Measurements from ENCODE around the gene ENTPD5.
"Not testable (repeated sequence)": the region's sequence is repeated elsewhere in the genome, so short reads cannot be mapped to it uniquely, and the experiment has no call there.

Gene ENTPD5

DNA sequence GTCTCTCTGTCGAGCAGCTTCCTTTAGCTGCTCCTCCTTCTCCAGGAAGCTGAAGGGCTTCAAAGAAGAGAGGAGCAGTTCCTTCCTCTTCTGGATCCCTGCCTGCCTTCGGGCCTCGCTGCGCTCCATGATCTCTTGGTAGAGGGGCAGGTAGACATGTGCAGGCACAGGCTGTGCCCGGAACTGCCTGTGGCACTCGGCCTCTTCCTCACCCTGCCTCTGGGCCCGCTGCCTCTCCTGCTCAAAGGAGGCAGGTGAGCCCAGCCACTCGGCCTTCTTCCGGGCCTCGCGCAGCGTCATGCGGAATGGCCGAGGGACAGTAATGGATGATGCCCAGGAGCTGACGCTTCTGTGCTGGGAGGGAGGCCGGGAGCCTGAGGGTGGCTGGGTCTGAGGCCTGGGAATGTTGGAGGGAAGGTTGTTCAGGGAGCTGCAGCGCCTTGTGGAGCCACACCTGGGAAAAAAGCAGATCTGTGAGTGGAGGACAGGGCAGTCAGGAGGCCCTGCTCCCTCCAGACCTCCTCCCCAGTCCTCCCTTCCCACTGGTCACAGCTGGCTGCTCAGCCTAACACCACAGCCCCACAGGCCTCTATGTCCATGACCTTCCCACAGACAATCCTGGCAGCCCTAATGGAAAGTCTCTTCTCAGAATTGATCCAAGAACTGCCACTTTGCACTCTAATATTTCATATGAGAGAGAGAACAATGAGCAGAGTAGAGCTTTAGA is 74.5 kb downstream of the ENTPD5 start:
- H3K9me3 Mint-ChIP-seq, result no peaks in the 10 kb centered on the region
- ATAC-seq (replicated peaks) (no peak), DNase-seq (no peak)
- peaks cover 4 to 20% of the 10 kb centered on the region in 2 donors for H3K36me3 Mint-ChIP-seq
- no peak overlapping the region for H3K4me3 Mint-ChIP-seq
- H3K27ac Mint-ChIP-seq, result no peak overlapping the region
- H3K27me3 Mint-ChIP-seq, result no peaks in the 10 kb centered on the region
- peaks cover under 1 to 2% of the 10 kb centered on the region in 2 donors for H3K4me1 Mint-ChIP-seq

DNA sequence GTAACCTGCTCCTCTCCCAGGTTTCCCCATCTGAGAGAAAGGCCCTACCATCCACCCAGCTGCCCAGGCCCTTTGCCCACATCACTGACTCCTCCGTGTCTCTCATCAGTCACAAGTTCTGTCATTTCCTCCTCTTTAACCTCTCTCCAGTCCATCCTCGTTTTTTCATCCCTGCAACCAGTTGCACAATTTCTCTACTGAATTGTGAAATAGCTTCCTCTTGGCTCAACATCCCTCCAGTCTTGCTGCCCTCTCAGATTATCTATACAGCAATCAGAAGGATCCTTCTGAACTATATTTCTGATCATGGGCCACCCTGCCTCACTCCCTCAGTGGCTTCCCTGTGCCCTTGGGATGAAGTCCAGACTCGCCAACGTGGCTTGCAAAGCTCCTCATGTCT is 76.0 kb downstream of the ENTPD5 start:
- H3K36me3 Mint-ChIP-seq, result peaks cover 5 to 20% of the 10 kb centered on the region in 2 donors
- H3K4me1 Mint-ChIP-seq, result peaks cover 0 to 2% of the 10 kb centered on the region in 2 donors
- no peaks in the 10 kb centered on the region for H3K27me3 Mint-ChIP-seq
- H3K27ac Mint-ChIP-seq, result no peak overlapping the region
- no peaks in the 10 kb centered on the region for H3K9me3 Mint-ChIP-seq
- no peak overlapping the region for H3K4me3 Mint-ChIP-seq
- ATAC-seq (replicated peaks), result no peak
- no peak for DNase-seq

DNA sequence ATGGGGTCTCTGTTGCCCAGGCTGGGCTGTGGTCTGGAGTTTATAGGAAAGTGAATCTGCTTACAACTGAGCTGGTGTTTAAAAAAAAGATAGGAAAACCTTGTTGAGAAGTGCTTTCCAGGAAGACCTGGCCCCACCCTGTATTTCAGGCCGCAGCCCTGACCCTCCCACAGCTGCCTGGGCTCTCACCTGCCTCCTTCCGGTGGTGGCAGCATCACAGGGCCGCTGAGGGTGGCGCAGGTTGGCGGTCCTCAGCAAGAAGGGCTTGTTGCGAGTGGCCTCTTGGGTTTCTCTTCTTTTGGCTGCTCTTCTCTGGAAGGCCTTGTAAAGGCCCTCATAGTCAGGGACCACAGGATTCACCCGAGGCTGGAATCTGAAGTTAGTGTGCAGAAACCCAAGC is 76.9 kb downstream of the ENTPD5 start:
- ATAC-seq (replicated peaks) (no peak), DNase-seq (no peak)
- Mint-ChIP-seq H3K9me3 (no peaks in the 10 kb centered on the region), H3K4me3 (no peak overlapping the region), H3K27ac (no peak overlapping the region), H3K4me1 (peaks cover 0 to 2% of the 10 kb centered on the region in 2 donors), H3K27me3 (no peaks in the 10 kb centered on the region), H3K36me3 (peaks cover 6 to 20% of the 10 kb centered on the region in 2 donors)

DNA sequence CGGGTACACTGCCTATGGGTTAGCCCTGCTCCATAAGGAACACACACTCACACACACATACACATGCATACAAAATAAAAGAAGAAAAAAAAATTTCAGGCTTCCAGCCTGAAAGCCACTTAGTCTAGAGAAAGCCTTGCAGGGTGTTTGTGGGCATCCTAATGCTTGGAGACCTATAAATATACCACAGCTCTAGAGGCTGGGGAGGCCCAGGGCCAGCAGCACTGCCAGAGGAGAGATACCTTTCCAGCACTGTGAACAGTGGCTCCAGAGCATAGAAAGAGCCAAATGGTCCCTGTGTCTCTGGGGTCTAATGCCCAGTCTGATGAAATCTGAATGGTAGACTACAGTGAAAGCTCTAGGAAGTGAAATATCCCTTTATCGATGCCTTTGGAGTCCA is 82.1 kb downstream of the ENTPD5 start:
- DNase-seq (no peak), ATAC-seq (replicated peaks) (no peak)
- Mint-ChIP-seq H3K27me3 (no peaks in the 10 kb centered on the region), H3K36me3 (peaks cover 21% of the 10 kb centered on the region in 2 donors), H3K4me1 (no peaks in the 10 kb centered on the region), H3K27ac (no peak overlapping the region), H3K4me3 (no peak overlapping the region), H3K9me3 (no peaks in the 10 kb centered on the region)

DNA sequence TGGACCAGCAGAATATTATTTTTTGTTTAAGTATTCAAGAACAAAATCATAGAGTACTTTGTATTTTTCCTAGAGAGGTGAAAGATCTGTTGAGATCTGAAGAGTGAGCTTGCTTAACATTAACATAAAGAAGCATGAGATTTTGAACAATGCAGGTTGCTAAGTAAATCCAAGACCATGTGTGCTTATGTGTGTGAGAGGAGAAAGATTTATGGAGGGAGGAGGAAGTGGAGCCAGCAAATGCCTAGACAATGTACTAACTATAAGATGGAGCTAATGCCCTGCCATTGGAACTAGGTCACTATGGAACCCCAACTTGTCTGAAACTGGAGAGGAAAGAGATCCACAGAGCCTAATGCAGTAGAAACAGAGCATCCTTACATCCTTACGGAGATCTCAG is 82.5 kb downstream of the ENTPD5 start:
- no peak for DNase-seq
- Mint-ChIP-seq H3K4me3 (no peak overlapping the region), H3K36me3 (peaks cover 21% of the 10 kb centered on the region in 2 donors), H3K27ac (no peak overlapping the region), H3K4me1 (no peaks in the 10 kb centered on the region), H3K9me3 (no peaks in the 10 kb centered on the region), H3K27me3 (no peaks in the 10 kb centered on the region)
- ATAC-seq (replicated peaks), result no peak

DNA sequence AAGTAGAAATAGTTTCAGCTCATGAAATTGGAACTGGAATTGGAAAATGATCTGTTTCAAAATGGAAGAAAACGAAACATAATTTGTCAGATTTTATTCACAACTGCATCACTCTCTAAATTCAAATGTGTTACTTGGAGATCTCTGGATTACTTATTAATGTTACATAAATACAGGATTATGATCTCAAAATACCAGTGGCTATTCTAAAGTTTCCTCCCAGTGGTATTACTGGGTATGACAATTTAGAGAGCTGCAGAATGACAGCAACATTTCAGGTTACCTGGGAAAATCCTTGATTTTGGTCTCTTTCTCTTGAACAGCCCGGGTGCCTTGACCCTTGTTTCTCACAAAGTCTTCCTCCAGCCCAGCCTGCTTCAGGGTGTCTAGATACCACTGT is 83.4 kb downstream of the ENTPD5 start:
- Mint-ChIP-seq H3K9me3 (no peaks in the 10 kb centered on the region), H3K4me3 (no peak overlapping the region), H3K27me3 (no peaks in the 10 kb centered on the region), H3K36me3 (peaks cover 18 to 24% of the 10 kb centered on the region in 2 donors), H3K27ac (no peak overlapping the region), H3K4me1 (no peaks in the 10 kb centered on the region)
- ATAC-seq (replicated peaks), result no peak
- DNase-seq, result no peak

DNA sequence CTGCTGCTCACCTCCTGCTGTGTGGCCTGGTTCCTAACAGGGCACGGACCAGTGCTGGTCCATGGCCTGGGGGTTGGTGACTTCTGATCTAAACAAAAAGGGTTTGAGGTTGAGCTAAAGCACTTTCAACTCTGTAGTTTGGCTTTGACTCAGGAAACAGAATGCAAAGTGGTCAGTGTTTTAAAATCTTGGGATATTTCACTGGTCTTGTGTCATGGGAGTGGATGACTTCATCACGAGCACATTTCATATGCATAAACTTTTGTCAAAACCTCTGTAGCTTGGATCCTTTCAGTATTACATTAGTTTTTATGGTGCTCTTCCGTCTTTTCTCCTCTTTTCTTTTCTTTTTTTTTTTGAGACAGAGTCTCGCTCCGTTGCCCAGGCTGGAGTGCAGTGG is 94.8 kb downstream of the ENTPD5 start:
- no peak for ATAC-seq (replicated peaks)
- no peaks in the 10 kb centered on the region for H3K27me3 Mint-ChIP-seq
- peak overlapping the region; percentile 63 for H3K27ac Mint-ChIP-seq
- no peak for DNase-seq
- peaks cover 34 to 55% of the 10 kb centered on the region in 2 donors for H3K36me3 Mint-ChIP-seq
- H3K9me3 Mint-ChIP-seq, result no peaks in the 10 kb centered on the region
- H3K4me1 Mint-ChIP-seq, result no peaks in the 10 kb centered on the region
- H3K4me3 Mint-ChIP-seq, result no peak overlapping the region

DNA sequence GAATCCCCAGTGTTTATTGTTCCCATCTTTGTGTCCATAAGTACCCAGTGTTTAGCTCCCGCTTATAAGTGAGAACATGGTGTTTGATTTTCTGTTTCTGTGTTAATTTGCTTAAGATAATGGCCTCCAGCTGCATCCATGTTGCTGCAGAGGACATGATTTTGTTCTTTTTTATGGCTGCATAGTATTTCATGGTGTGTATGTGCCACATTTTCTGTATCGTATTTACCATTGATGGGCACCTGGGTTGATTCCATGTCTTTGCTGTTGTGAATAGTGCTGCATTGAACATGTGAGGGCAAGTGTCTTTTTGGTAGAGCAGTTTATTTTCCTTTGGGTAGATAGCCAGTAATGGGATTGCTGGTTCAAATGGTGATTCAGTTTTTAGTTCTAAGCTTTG is 99.6 kb downstream of the ENTPD5 start:
- not testable (repeated sequence) for ATAC-seq (replicated peaks); H3K4me1 Mint-ChIP-seq; H3K9me3 Mint-ChIP-seq; DNase-seq; H3K4me3 Mint-ChIP-seq; H3K27me3 Mint-ChIP-seq
- peaks cover 30 to 44% of the 10 kb centered on the region in 2 donors for H3K36me3 Mint-ChIP-seq
- H3K27ac Mint-ChIP-seq, result peak overlapping the region; percentile 43

DNA sequence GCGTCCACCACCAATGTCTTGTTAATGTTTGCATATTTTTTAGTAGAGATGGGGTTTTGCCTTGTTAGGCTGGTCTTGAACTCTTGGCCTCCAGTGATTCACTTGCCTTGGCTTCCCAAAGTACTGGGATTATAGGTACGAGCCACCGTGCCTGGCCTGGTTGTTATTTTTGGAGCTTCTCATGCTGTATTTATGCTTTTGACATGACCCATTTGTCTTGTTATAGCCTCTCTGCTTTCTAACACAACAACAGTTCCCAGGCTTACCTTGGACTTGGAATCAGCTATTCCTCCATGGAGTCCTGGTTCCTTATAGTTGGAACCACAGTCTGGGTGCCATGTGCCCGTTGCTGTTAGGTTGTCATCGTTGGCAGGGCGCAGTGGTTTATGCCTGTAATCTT is 102.8 kb downstream of the ENTPD5 start:
- DNase-seq (no peak), ATAC-seq (replicated peaks) (no peak)
- H3K36me3 Mint-ChIP-seq, result peaks cover 45 to 58% of the 10 kb centered on the region in 2 donors
- no peaks in the 10 kb centered on the region for H3K27me3 Mint-ChIP-seq
- no peaks in the 10 kb centered on the region for H3K4me1 Mint-ChIP-seq
- H3K27ac Mint-ChIP-seq, result no peak overlapping the region
- no peak overlapping the region for H3K4me3 Mint-ChIP-seq
- peaks cover 3 to 7% of the 10 kb centered on the region in 2 donors for H3K9me3 Mint-ChIP-seq

DNA sequence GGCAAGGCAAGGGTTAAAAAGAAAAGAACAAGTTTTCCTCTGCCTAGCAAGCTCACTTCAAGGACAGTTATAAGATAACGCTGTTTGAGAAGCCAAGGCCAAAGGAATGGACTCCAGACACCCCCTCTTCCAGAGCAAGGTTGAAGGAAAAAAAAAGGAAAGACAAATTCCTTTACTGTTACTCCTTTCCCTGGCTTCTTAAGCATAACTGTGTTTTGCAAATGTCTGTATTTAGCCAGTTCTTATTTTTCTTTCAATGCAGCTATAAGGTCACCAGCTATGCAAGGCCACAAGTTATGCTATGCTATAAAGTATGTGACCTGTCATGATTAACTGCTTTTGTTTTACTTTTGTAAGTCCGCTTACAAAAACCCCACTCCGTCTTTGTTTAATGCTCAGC is 105.8 kb downstream of the ENTPD5 start:
- no peak for ATAC-seq (replicated peaks)
- Mint-ChIP-seq H3K36me3 (peaks cover 60 to 71% of the 10 kb centered on the region in 2 donors), H3K4me1 (peaks cover 6 to 15% of the 10 kb centered on the region in 2 donors), H3K4me3 (no peak overlapping the region), H3K27ac (no peak overlapping the region), H3K9me3 (peaks cover 6 to 11% of the 10 kb centered on the region in 2 donors), H3K27me3 (no peaks in the 10 kb centered on the region)
- no peak for DNase-seq

DNA sequence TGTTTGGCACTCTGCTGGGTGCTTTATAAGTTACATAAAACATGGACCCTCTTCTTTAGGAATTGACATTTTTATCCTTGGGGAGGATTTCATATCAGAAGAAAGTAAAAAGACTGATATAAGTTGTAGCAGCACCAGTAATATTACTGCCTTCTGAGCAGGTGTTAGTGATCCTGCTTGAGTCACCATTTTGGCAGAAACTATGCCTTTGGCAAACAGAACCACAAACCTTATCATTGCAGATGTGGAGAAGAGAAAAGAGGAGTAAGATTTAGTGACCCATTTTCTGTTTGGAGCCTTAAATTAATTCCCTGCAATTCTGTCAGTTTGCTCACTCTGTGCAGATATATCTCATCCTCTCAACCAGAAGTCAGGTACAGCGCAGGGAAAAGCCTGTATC is 109.4 kb downstream of the ENTPD5 start:
- H3K36me3 Mint-ChIP-seq, result peaks cover 60 to 78% of the 10 kb centered on the region in 2 donors
- peaks cover 6 to 11% of the 10 kb centered on the region in 2 donors for H3K9me3 Mint-ChIP-seq
- no peaks in the 10 kb centered on the region for H3K27me3 Mint-ChIP-seq
- H3K4me3 Mint-ChIP-seq, result no peak overlapping the region
- peaks cover 6 to 15% of the 10 kb centered on the region in 2 donors for H3K4me1 Mint-ChIP-seq
- ATAC-seq (replicated peaks), result no peak
- DNase-seq, result no peak
- H3K27ac Mint-ChIP-seq, result peak overlapping the region; percentile 86

Data from stimulated activated naive B cell treated with anti-CD40 and anti-IgM and Interleukin-4, amounts not matched to agents 10 μg/mL and 1 μg/mL and 100 μg/mL, for 72 hours (primary cell).